Bronchial smooth muscle cell (primary cell): ENCODE results near the gene ICAM4. TPM values are rescaled to one million over a fixed set of nuclear protein-coding genes. Genes with fewer than 3 reads are reported as not detected.

Experiments used
- total RNA-seq: library from RNA; depleted of rRNA; stranded (reverse); fragments of >200 nt; gene quantifications from 2 replicates; pipeline ENCODE4 v1.2.1, GENCODE V29; 2014

The ICAM4 gene, protein sequence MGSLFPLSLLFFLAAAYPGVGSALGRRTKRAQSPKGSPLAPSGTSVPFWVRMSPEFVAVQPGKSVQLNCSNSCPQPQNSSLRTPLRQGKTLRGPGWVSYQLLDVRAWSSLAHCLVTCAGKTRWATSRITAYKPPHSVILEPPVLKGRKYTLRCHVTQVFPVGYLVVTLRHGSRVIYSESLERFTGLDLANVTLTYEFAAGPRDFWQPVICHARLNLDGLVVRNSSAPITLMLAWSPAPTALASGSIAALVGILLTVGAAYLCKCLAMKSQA
- total RNA-seq = 2.7 and 5.7 TPM in 2 replicates

DNA sequence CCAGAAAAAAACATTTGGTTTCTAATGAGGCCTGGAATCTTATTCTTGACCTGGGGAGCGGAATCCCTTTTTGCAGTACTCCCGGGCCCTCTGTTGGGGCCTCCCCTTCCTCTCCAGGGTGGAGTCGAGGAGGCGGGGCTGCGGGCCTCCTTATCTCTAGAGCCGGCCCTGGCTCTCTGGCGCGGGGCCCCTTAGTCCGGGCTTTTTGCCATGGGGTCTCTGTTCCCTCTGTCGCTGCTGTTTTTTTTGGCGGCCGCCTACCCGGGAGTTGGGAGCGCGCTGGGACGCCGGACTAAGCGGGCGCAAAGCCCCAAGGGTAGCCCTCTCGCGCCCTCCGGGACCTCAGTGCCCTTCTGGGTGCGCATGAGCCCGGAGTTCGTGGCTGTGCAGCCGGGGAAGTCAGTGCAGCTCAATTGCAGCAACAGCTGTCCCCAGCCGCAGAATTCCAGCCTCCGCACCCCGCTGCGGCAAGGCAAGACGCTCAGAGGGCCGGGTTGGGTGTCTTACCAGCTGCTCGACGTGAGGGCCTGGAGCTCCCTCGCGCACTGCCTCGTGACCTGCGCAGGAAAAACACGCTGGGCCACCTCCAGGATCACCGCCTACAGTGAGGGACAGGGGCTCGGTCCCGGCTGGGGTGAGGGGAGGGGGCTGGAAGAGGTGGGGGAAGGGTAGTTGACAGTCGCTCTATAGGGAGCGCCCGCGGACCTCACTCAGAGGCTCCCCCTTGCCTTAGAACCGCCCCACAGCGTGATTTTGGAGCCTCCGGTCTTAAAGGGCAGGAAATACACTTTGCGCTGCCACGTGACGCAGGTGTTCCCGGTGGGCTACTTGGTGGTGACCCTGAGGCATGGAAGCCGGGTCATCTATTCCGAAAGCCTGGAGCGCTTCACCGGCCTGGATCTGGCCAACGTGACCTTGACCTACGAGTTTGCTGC, at the start of gene ICAM4:
Gene ICAM4, plus strand, starts transcription at position 153 of the 935 bp plus-strand sequence. Its CDS starts 58 bp downstream, at position 211.

DNA sequence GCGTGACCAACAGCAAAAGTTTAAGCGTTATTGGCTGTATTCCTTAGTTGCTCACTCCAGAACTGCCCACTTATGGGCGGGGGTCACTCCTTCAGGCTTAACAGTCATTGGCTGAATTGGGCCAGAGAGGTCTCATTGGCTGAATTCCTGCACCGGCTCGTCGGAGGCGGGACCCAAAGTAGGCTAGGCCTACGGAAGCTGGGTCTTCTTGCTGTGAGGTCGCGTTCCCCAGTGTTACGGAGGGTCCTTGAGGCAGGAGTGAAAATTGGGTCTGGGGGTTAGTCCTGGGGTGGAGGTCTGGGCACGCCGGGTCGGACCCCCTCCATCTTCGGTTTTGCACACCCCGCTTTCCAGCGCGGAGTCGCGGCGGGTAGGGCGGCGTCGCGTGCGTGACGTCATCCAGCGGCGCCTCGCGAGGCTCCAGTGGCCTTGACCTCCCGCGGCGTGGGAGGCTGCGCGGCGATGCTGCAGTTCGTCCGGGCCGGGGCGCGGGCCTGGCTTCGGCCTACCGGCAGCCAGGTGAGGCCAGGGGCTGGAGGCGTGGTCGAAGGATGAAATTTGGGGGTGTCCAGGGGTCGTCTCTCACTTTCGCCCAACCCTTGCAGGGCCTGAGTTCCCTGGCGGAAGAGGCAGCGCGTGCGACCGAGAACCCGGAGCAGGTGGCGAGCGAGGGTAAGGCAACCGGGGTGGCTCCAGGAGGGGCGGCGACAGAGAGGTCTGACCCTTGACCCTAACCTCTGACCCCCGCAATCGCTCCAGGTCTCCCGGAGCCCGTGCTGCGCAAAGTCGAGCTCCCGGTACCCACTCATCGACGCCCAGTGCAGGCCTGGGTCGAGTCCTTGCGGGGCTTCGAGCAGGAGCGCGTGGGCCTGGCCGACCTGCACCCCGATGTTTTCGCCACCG, 34.7 kb upstream of the ICAM4 start, which contains the start of gene MRPL4:
Gene MRPL4, plus strand, starts transcription at position 423 of the 903 bp plus-strand sequence. Its CDS starts 40 bp downstream, at position 463.

GRCh38 chr19:10270616-10271394, 15.9 kb upstream of the ICAM4 start, which contains the start of gene ICAM1:
Gene ICAM1, plus strand, starts transcription at chr19:10271120. Its CDS starts 40 bp downstream, at chr19:10271160.

GRCh38 chr19:10289836-10290356, 3.1 kb downstream of the ICAM4 start, which contains the start of gene ICAM5:
Gene ICAM5, plus strand, starts transcription at chr19:10289952. Its CDS starts 92 bp downstream, at chr19:10290044.

DNA sequence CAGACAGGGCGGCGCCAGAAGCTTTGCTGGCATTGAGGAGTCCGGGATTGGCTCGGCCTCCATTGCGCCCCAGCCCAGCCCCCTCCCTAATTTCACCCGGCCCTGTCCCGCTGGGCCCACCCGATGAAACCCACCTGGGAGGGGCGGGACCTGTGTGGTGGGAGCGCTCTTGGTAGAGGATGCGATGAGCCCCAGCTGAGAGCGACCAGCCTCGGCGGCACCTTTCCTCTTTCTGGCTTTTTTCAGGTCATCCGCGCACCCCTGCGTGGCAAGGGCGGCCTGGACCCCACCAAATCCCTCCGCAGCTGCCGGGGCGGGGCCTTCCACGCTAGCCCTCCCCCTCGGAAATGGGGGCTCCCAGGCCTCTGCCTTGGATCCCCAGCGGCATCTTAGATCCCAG, 22.7 kb downstream of the ICAM4 start, which contains the start of gene ZGLP1:
Gene ZGLP1, minus strand, starts transcription at position 393 of the 400 bp plus-strand sequence.

GRCh38 chr19:10315335-10316214, 28.8 kb downstream of the ICAM4 start, which contains the start of gene FDX2:
Gene FDX2, minus strand, starts transcription at chr19:10316015. Its CDS starts 19 bp downstream, at chr19:10315996.

GRCh38 chr19:10332965-10333757, 46.4 kb downstream of the ICAM4 start, which contains the start of gene RAVER1:
Gene RAVER1, minus strand, starts transcription at chr19:10333529. Its CDS starts 22 bp downstream, at chr19:10333507.

Other genes starting within 250 kb of the ICAM4 start
- gene SHFL, start 200.6 kb upstream of the ICAM4 start, total RNA-seq = 23.0 and 26.8 TPM in 2 replicates
- 0.09 and 0.16 TPM in 2 replicates for gene ANGPTL6, start 184.3 kb upstream of the ICAM4 start, total RNA-seq
- gene PPAN, start 180.6 kb upstream of the ICAM4 start, total RNA-seq = 21.9 and 22.2 TPM in 2 replicates
- 1.9 and 3.0 TPM in 2 replicates for gene P2RY11, start 175.3 kb upstream of the ICAM4 start, total RNA-seq
- gene EIF3G, start 167.1 kb upstream of the ICAM4 start, total RNA-seq = 329 and 373 TPM in 2 replicates
- 28.7 and 29.5 TPM in 2 replicates for gene DNMT1, start 92.0 kb upstream of the ICAM4 start, total RNA-seq
- 24.4 and 56.8 TPM in 2 replicates for gene S1PR2, start 55.6 kb upstream of the ICAM4 start, total RNA-seq
- gene MRPL4, start 34.7 kb upstream of the ICAM4 start, total RNA-seq = 12.0 and 14.7 TPM in 2 replicates
- 3.8 and 5.9 TPM in 2 replicates for gene ICAM1, start 15.8 kb upstream of the ICAM4 start, total RNA-seq
- gene ICAM5, start 3.0 kb downstream of the ICAM4 start, total RNA-seq = 0.69 and 1.4 TPM in 2 replicates
- 0.16 and 0.17 TPM in 2 replicates for gene ZGLP1, start 22.9 kb downstream of the ICAM4 start, total RNA-seq
- gene FDX2, start 29.1 kb downstream of the ICAM4 start, total RNA-seq = 14.2 and 20.3 TPM in 2 replicates
- gene RAVER1, start 46.6 kb downstream of the ICAM4 start, total RNA-seq = 4.1 and 5.2 TPM in 2 replicates
- gene ICAM3, start 52.7 kb downstream of the ICAM4 start, total RNA-seq = 9.8 and 12.0 TPM in 2 replicates
- gene TYK2, start 93.6 kb downstream of the ICAM4 start, total RNA-seq = 54.4 and 69.6 TPM in 2 replicates
- 209 and 212 TPM in 2 replicates for gene CDC37, start 116.6 kb downstream of the ICAM4 start, total RNA-seq
- 2.4 and 5.3 TPM in 2 replicates for gene PDE4A, start 133.6 kb downstream of the ICAM4 start, total RNA-seq
- gene KEAP1, start 216.4 kb downstream of the ICAM4 start, total RNA-seq = 99.0 and 146 TPM in 2 replicates
- under 0.01 and 0.16 TPM in 2 replicates for gene S1PR5, start 230.5 kb downstream of the ICAM4 start, total RNA-seq